ENCODE measurements around the gene OSBPL1A. TPM values are rescaled to one million over a fixed set of nuclear protein-coding genes. Genes with fewer than 3 reads are reported as not detected.

Gene OSBPL1A
- total RNA-seq, 1 donor from 2014 or later = 50.6 TPM

- Histone ChIP-seq H3K27me3 (ENCODE audit: low read depth) (no peaks in the 10 kb centered on the region), H3K36me3 (peaks cover 10% of the 10 kb centered on the region), H3K4me3 (no peak overlapping the region), H3K9me3 (no peaks in the 10 kb centered on the region), H3K27ac (no peak overlapping the region), H3K4me1 (peaks cover 19% of the 10 kb centered on the region)
- DNase-seq (no peak), ATAC-seq (no peak)
- intact Hi-C loops (cut with DNase I) = no loop called here
- TF ChIP-seq CTCF (IDR thresholded peaks at IDR 0.05) = no peak
Measured at GRCh38 chr18:24219561-24220317, 177.9 kb downstream of the OSBPL1A start.

- H3K4me3 ChIP-seq = no peak overlapping the region
- H3K27ac ChIP-seq = peak overlapping the region; percentile 67
- peaks cover 30% of the 10 kb centered on the region for H3K4me1 ChIP-seq
- intact Hi-C loops (cut with DNase I) = no loop called here
- no peaks in the 10 kb centered on the region for H3K36me3 ChIP-seq
- H3K27me3 ChIP-seq (ENCODE audit: low read depth) = no peaks in the 10 kb centered on the region
- no peaks in the 10 kb centered on the region for H3K9me3 ChIP-seq
- DNase-seq (no peak), ATAC-seq (peak; percentile 24 to 50)
- no peak for TF ChIP-seq CTCF (IDR thresholded peaks at IDR 0.05)
Measured at GRCh38 chr18:24214913-24215312, 182.7 kb downstream of the OSBPL1A start.

GRCh38 chr18:24214144-24214543 is 183.5 kb downstream of the OSBPL1A start:
- H3K4me3 ChIP-seq = no peak overlapping the region
- H3K4me1 ChIP-seq = peaks cover 30% of the 10 kb centered on the region
- ATAC-seq (no peak), DNase-seq (no peak)
- intact Hi-C loops (cut with DNase I) = no loop called here
- no peak for TF ChIP-seq CTCF (IDR thresholded peaks at IDR 0.05)
- H3K27ac ChIP-seq = peak overlapping the region; percentile 67
- H3K36me3 ChIP-seq = no peaks in the 10 kb centered on the region
- H3K9me3 ChIP-seq = no peaks in the 10 kb centered on the region
- no peaks in the 10 kb centered on the region for H3K27me3 ChIP-seq (ENCODE audit: low read depth)

GRCh38 chr18:24212939-24213338 is 184.7 kb downstream of the OSBPL1A start:
- no peak for TF ChIP-seq CTCF (IDR thresholded peaks at IDR 0.05)
- no peak overlapping the region for H3K4me3 ChIP-seq
- H3K4me1 ChIP-seq = peaks cover 30% of the 10 kb centered on the region
- no peaks in the 10 kb centered on the region for H3K9me3 ChIP-seq
- no peak overlapping the region for H3K27ac ChIP-seq
- H3K27me3 ChIP-seq (ENCODE audit: low read depth) = no peaks in the 10 kb centered on the region
- no peaks in the 10 kb centered on the region for H3K36me3 ChIP-seq
- no peak for DNase-seq
- peak; percentile 37 to 42 for ATAC-seq
- intact Hi-C loops (cut with DNase I) = no loop called here

- H3K27me3 ChIP-seq (ENCODE audit: low read depth) = no peaks in the 10 kb centered on the region
- H3K9me3 ChIP-seq = no peaks in the 10 kb centered on the region
- no peak for DNase-seq
- H3K36me3 ChIP-seq = no peaks in the 10 kb centered on the region
- H3K27ac ChIP-seq = no peak overlapping the region
- no peak for ATAC-seq
- H3K4me1 ChIP-seq = peaks cover 9% of the 10 kb centered on the region
- TF ChIP-seq CTCF (IDR thresholded peaks at IDR 0.05) = no peak
- no peak overlapping the region for H3K4me3 ChIP-seq
- intact Hi-C loops (cut with DNase I) = no loop called here
Measured at GRCh38 chr18:24209558-24209957, 188.1 kb downstream of the OSBPL1A start.
